ENCODE results near the gene ITPKC. TPM values are rescaled to one million over a fixed set of nuclear protein-coding genes. Genes with fewer than 3 reads are reported as not detected.
A peak's percentile ranks its signal among the peaks of the same experiment; 100 is the strongest.

ITPKC gene
- total RNA-seq, 4 donors from 2014 or later = 18.3 to 49.7 (median 25.1) TPM

DNA sequence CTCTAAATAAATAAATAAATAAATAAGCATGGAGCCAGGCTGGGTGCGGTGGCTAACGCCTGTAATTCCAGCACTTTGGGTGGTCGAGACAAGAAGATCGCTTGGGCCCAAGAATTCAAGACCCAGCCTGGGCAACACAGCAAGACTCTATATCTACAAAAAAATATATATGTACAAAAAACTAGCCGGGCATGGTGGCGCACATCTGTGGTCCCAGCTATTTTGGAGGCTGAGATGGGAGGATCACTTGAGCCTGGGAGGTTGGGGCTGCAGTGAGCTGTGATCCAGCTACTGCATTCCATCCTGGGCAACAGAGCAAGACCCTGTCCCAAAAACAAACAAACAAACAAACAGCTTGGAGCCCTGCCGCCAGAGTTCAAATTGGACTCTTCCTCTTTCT lies 30.6 kb downstream of the ITPKC start:
- Histone ChIP-seq H3K9me3 (no peaks in the 10 kb centered on the region), H3K4me1 (peaks cover 33 to 36% of the 10 kb centered on the region in 2 donors), H3K27me3 (no peaks in the 10 kb centered on the region), H3K4me3 (replicated peaks in 1 of 3) (no peak overlapping the region), H3K27ac (no peak overlapping the region), H3K36me3 (no peaks in the 10 kb centered on the region)
- WGBS, 2 donors = 85 to 98% methylated on average over 7 of the region's 7 CpGs
- no peak for TF ChIP-seq POLR2A (IDR thresholded peaks at IDR 0.05)
- TF ChIP-seq, protein P1, sequence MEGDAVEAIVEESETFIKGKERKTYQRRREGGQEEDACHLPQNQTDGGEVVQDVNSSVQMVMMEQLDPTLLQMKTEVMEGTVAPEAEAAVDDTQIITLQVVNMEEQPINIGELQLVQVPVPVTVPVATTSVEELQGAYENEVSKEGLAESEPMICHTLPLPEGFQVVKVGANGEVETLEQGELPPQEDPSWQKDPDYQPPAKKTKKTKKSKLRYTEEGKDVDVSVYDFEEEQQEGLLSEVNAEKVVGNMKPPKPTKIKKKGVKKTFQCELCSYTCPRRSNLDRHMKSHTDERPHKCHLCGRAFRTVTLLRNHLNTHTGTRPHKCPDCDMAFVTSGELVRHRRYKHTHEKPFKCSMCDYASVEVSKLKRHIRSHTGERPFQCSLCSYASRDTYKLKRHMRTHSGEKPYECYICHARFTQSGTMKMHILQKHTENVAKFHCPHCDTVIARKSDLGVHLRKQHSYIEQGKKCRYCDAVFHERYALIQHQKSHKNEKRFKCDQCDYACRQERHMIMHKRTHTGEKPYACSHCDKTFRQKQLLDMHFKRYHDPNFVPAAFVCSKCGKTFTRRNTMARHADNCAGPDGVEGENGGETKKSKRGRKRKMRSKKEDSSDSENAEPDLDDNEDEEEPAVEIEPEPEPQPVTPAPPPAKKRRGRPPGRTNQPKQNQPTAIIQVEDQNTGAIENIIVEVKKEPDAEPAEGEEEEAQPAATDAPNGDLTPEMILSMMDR (IDR thresholded peaks at IDR 0.05) = no peak
- intact Hi-C loops (cut with DNase I) = no loop called here
- no peak for DNase-seq

GRCh38 chr19:40750058-40750873 lies 33.4 kb downstream of the ITPKC start, which contains the start of gene ACTMAP:
Gene ACTMAP, minus strand, starts transcription at chr19:40750477. Its CDS starts 674 bp downstream, at chr19:40749803.
- intact Hi-C loops (cut with DNase I) = loop anchor here (5.0 kb wide), 1 partner anchor 52 kb away; no protein-coding TSS in a partner anchor
- Histone ChIP-seq H3K9me3 (no peaks in the 10 kb centered on the region), H3K36me3 (no peaks in the 10 kb centered on the region), H3K4me3 (replicated peaks in 1 of 3) (peak within 1 kb of the TSS; percentile 45 to 62 (median 46)), H3K4me1 (peaks cover 42 to 45% of the 10 kb centered on the region in 2 donors), H3K27me3 (no peaks in the 10 kb centered on the region), H3K27ac (peak within 1 kb of the TSS; percentile 78 to 95 (median 86))
- peak; percentile 57 to 87 for TF ChIP-seq POLR2A (IDR thresholded peaks at IDR 0.05)
- TF ChIP-seq, protein P1 (IDR thresholded peaks at IDR 0.05) = peak in 2 of 6 experiments; percentile 13 to 20
- peak; percentile 99 to 100 for DNase-seq
- WGBS, 2 donors = 1% methylated on average over 43 of the region's 43 CpGs

- peak in 1 of 2 donors; percentile 86 for TF ChIP-seq POLR2A (IDR thresholded peaks at IDR 0.05)
- TF ChIP-seq, protein P1 (IDR thresholded peaks at IDR 0.05) = no peak
- H3K4me1 ChIP-seq = peaks cover 38 to 46% of the 10 kb centered on the region in 2 donors
- H3K4me3 ChIP-seq (replicated peaks in 1 of 3) = peak within 1 kb of the TSS; percentile 45 to 62 (median 46)
- peak within 1 kb of the TSS; percentile 78 to 95 (median 86) for H3K27ac ChIP-seq
- 0 to 1% methylated on average over 41 to 44 of the region's 46 CpGs for WGBS, 2 donors
- no peaks in the 10 kb centered on the region for H3K27me3 ChIP-seq
- H3K9me3 ChIP-seq = no peaks in the 10 kb centered on the region
- peak; percentile 98 for DNase-seq
- intact Hi-C loops (cut with DNase I) = loop anchor here (5.0 kb wide), 1 partner anchor 51 kb away; no protein-coding TSS in a partner anchor
- no peaks in the 10 kb centered on the region for H3K36me3 ChIP-seq
Measured at GRCh38 chr19:40750874-40751537, 34.1 kb downstream of the ITPKC start, which contains the start of gene SNRPA. Gene SNRPA, plus strand, starts transcription at chr19:40751203. Its CDS starts 206 bp downstream, at chr19:40751409.

- WGBS, 2 donors = 81 to 86% methylated on average over 12 of the region's 12 CpGs
- Histone ChIP-seq H3K27me3 (no peaks in the 10 kb centered on the region), H3K9me3 (no peaks in the 10 kb centered on the region), H3K36me3 (peaks cover 0 to 2% of the 10 kb centered on the region in 2 donors), H3K4me1 (peaks cover 38 to 46% of the 10 kb centered on the region in 2 donors), H3K27ac (no peak overlapping the region), H3K4me3 (replicated peaks in 1 of 3) (peak overlapping the region in 1 of 3 donors; percentile 62)
- no peak for DNase-seq
- TF ChIP-seq, protein P1 (IDR thresholded peaks at IDR 0.05) = no peak
- intact Hi-C loops (cut with DNase I) = loop anchor here (5.0 kb wide), 1 partner anchor 50 kb away; no protein-coding TSS in a partner anchor
Measured at GRCh38 chr19:40752257-40752781, 35.4 kb downstream of the ITPKC start.
